GM20000 (cell line): Measurements from ENCODE around the gene KANK4.

Experiments
- DNase-seq: peaks from one replicate; pipeline ENCODE4 v3.0.0; 2012; ENCODE audit warnings: low spot score
- TF ChIP-seq, protein P1 (sequence below): IDR thresholded peaks from 2 replicates; pipeline ENCODE4 v1.5.1; 2012; ENCODE audit warnings: mild to moderate bottlenecking, control low read depth; ENCODE audit errors: extremely low read depth, missing control alignments

The KANK4 gene

DNA sequence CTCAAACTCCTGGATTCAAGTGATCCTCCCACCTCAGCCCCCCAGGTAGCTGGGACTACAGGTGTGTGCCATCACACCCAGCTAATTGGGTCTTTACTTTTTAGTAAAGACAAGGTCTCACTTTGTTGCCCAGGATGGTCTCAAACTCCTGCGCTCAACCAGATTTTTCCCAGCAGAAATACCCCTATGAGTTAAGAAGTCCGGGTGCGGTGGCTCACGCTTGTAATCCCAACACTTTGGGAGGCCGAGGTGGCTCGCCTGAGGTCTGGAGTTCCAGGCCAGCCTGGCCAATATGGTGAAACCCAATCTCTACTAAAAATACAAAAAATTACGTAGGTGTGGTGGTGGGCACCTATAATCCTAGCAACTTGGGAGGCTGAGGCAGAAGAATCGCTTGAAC, 131.1 kb downstream of the KANK4 start:
- no peak for DNase-seq
- TF ChIP-seq, protein P1, sequence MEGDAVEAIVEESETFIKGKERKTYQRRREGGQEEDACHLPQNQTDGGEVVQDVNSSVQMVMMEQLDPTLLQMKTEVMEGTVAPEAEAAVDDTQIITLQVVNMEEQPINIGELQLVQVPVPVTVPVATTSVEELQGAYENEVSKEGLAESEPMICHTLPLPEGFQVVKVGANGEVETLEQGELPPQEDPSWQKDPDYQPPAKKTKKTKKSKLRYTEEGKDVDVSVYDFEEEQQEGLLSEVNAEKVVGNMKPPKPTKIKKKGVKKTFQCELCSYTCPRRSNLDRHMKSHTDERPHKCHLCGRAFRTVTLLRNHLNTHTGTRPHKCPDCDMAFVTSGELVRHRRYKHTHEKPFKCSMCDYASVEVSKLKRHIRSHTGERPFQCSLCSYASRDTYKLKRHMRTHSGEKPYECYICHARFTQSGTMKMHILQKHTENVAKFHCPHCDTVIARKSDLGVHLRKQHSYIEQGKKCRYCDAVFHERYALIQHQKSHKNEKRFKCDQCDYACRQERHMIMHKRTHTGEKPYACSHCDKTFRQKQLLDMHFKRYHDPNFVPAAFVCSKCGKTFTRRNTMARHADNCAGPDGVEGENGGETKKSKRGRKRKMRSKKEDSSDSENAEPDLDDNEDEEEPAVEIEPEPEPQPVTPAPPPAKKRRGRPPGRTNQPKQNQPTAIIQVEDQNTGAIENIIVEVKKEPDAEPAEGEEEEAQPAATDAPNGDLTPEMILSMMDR, result no peak

DNA sequence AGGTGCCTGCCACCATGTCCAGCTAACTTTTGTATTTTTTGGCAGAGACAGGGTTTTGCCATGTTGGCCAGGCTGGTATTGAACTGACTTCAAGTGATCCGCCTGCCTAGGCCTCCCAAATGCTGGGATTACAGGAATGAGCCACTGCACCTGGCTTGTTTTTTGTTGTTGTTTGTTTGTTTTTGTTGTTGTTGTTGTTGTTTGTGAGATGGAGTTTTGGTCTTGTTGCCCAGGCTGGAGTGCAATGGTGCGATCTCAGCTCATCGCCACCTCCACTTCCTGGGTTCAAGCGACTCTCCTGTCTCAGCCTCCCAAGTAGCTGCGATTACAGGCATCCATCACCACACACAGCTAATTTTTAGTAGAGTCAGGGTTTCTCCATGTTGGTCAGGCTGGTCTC, 131.7 kb downstream of the KANK4 start:
- no peak for DNase-seq

More for the DNA sequence above, 131.7 kb downstream of the KANK4 start:
- TF ChIP-seq, protein P1, result no peak
